Measurements from ENCODE around the gene HHIP. TPM values are rescaled to one million over a fixed set of nuclear protein-coding genes. Genes with fewer than 3 reads are reported as not detected.

Gene HHIP
- total RNA-seq, 4 donors from 2014 or later, result 0.10 to 0.34 TPM; not detected in 2

- H3K27ac ChIP-seq, result no peak overlapping the region
- H3K9me3 ChIP-seq, result no peaks in the 10 kb centered on the region
- no peaks in the 10 kb centered on the region for H3K36me3 ChIP-seq
- TF ChIP-seq POLR2AphosphoS5 (IDR thresholded peaks at IDR 0.05) (no peak), EP300 (IDR thresholded peaks at IDR 0.05) (no peak), POLR2A (IDR thresholded peaks at IDR 0.05) (no peak)
- TF ChIP-seq, protein P1, sequence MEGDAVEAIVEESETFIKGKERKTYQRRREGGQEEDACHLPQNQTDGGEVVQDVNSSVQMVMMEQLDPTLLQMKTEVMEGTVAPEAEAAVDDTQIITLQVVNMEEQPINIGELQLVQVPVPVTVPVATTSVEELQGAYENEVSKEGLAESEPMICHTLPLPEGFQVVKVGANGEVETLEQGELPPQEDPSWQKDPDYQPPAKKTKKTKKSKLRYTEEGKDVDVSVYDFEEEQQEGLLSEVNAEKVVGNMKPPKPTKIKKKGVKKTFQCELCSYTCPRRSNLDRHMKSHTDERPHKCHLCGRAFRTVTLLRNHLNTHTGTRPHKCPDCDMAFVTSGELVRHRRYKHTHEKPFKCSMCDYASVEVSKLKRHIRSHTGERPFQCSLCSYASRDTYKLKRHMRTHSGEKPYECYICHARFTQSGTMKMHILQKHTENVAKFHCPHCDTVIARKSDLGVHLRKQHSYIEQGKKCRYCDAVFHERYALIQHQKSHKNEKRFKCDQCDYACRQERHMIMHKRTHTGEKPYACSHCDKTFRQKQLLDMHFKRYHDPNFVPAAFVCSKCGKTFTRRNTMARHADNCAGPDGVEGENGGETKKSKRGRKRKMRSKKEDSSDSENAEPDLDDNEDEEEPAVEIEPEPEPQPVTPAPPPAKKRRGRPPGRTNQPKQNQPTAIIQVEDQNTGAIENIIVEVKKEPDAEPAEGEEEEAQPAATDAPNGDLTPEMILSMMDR (IDR thresholded peaks at IDR 0.05), result no peak
- no peaks in the 10 kb centered on the region for H3K4me1 ChIP-seq
- DNase-seq (ENCODE audit: low spot score in 2 of 2), result no peak
- H3K27me3 ChIP-seq, result no peaks in the 10 kb centered on the region
- H3K4me3 ChIP-seq, result no peak overlapping the region
- WGBS, result 89% methylated on average over 2 of the region's 2 CpGs
Measured at GRCh38 chr4:144733566-144733965, 87.6 kb downstream of the HHIP start.

- no peak overlapping the region for H3K4me3 ChIP-seq
- no peak for DNase-seq (ENCODE audit: low spot score in 2 of 2)
- no peaks in the 10 kb centered on the region for H3K27me3 ChIP-seq
- 24% methylated on average over 4 of the region's 4 CpGs for WGBS
- no peaks in the 10 kb centered on the region for H3K4me1 ChIP-seq
- no peaks in the 10 kb centered on the region for H3K36me3 ChIP-seq
- H3K27ac ChIP-seq, result no peak overlapping the region
- no peaks in the 10 kb centered on the region for H3K9me3 ChIP-seq
- TF ChIP-seq, protein P1 (IDR thresholded peaks at IDR 0.05), result no peak
- TF ChIP-seq POLR2AphosphoS5 (IDR thresholded peaks at IDR 0.05), result no peak
- TF ChIP-seq EP300 (IDR thresholded peaks at IDR 0.05), result no peak
- TF ChIP-seq POLR2A (IDR thresholded peaks at IDR 0.05), result no peak
Measured at GRCh38 chr4:144734522-144734921, 88.6 kb downstream of the HHIP start.

DNA sequence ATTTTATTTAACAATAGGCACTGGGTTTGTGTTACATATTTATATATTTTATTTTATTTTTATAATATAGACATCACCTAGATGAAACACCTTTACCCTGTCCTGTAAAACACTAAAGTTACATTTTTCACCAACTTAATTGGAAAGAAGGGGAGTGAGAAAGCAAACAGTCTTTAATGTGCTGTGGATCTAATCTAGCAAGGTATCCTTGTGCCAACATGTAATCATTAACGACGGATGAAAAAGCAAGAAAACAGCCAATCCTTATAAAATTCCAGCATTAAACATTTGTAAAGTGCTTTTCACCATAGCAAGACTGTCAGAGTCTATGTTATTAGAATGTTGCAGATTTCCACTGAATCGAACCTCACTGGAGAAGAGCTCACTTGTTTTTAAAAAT lies 92.7 kb downstream of the HHIP start:
- Histone ChIP-seq H3K9me3 (no peaks in the 10 kb centered on the region), H3K27ac (no peak overlapping the region), H3K4me1 (no peaks in the 10 kb centered on the region), H3K36me3 (no peaks in the 10 kb centered on the region), H3K4me3 (no peak overlapping the region), H3K27me3 (no peaks in the 10 kb centered on the region)
- TF ChIP-seq, protein P1 (IDR thresholded peaks at IDR 0.05), result no peak
- TF ChIP-seq EP300 (IDR thresholded peaks at IDR 0.05) (no peak), POLR2AphosphoS5 (IDR thresholded peaks at IDR 0.05) (no peak), POLR2A (IDR thresholded peaks at IDR 0.05) (no peak)
- DNase-seq (ENCODE audit: low spot score in 2 of 2), result no peak
- 67% methylated on average over 3 of the region's 3 CpGs for WGBS

- H3K9me3 ChIP-seq, result no peaks in the 10 kb centered on the region
- H3K4me1 ChIP-seq, result no peaks in the 10 kb centered on the region
- H3K4me3 ChIP-seq, result no peak overlapping the region
- no peaks in the 10 kb centered on the region for H3K36me3 ChIP-seq
- no peak for TF ChIP-seq EP300 (IDR thresholded peaks at IDR 0.05)
- TF ChIP-seq POLR2AphosphoS5 (IDR thresholded peaks at IDR 0.05), result no peak
- TF ChIP-seq POLR2A (IDR thresholded peaks at IDR 0.05), result no peak
- TF ChIP-seq, protein P1 (IDR thresholded peaks at IDR 0.05), result no peak
- H3K27ac ChIP-seq, result no peak overlapping the region
- no peak for DNase-seq (ENCODE audit: low spot score in 2 of 2)
- H3K27me3 ChIP-seq, result no peaks in the 10 kb centered on the region
Measured at GRCh38 chr4:144739511-144740033, 93.6 kb downstream of the HHIP start.

- no peak overlapping the region for H3K27ac ChIP-seq
- no peak for TF ChIP-seq EP300 (IDR thresholded peaks at IDR 0.05)
- TF ChIP-seq POLR2AphosphoS5 (IDR thresholded peaks at IDR 0.05), result no peak
- no peak for TF ChIP-seq POLR2A (IDR thresholded peaks at IDR 0.05)
- TF ChIP-seq, protein P1 (IDR thresholded peaks at IDR 0.05), result no peak
- no peaks in the 10 kb centered on the region for H3K36me3 ChIP-seq
- H3K27me3 ChIP-seq, result no peaks in the 10 kb centered on the region
- DNase-seq (ENCODE audit: low spot score in 2 of 2), result no peak
- no peaks in the 10 kb centered on the region for H3K4me1 ChIP-seq
- WGBS, result 44% methylated on average over 1 of the region's 1 CpG
- no peaks in the 10 kb centered on the region for H3K9me3 ChIP-seq
- H3K4me3 ChIP-seq, result no peak overlapping the region
Measured at GRCh38 chr4:144740316-144740715, 94.4 kb downstream of the HHIP start.
